Trophoblast cell (in vitro differentiated cells and primary cell): ENCODE data around the gene CIB4.
"Not testable (repeated sequence)": the region's sequence is repeated elsewhere in the genome, so short reads cannot be mapped to it uniquely, and the experiment has no call there.

Experiments
- DNase-seq, 2 donors: peaks; one replicate each; pipeline ENCODE4 v3.0.0-alpha.2; 2016
- H2AFZ ChIP-seq: 2 replicates; pipeline ENCODE4 v1.6.1; 2013; ENCODE audit warnings: low read length, moderate library complexity, mild to moderate bottlenecking; ENCODE audit not compliant: insufficient read depth, poor library complexity
- H2AK5ac ChIP-seq: 2 replicates; pipeline ENCODE4 v1.6.1; 2013; ENCODE audit warnings: mild to moderate bottlenecking, low read length
- H2BK120ac ChIP-seq: 2 replicates; pipeline ENCODE4 v1.6.1; 2013; ENCODE audit warnings: low read length, mild to moderate bottlenecking, moderate library complexity; ENCODE audit not compliant: insufficient read depth, poor library complexity
- H2BK12ac ChIP-seq: 2 replicates; pipeline ENCODE4 v1.6.1; 2013; ENCODE audit warnings: mild to moderate bottlenecking, low read length, moderate library complexity
- H2BK5ac ChIP-seq: 2 replicates; pipeline ENCODE4 v1.6.1; 2013; ENCODE audit warnings: low read length, low read depth, moderate library complexity, mild to moderate bottlenecking; ENCODE audit not compliant: poor library complexity
- H3K14ac ChIP-seq: 2 replicates; pipeline ENCODE4 v1.6.1; 2013; ENCODE audit warnings: mild to moderate bottlenecking, low read length
- H3K18ac ChIP-seq: 2 replicates; pipeline ENCODE4 v1.6.1; 2013; ENCODE audit warnings: mild to moderate bottlenecking, low read length
- H3K23ac ChIP-seq: 2 replicates; pipeline ENCODE4 v1.6.1; 2013; ENCODE audit warnings: low read length
- H3K27ac ChIP-seq: 2 replicates; pipeline ENCODE4 v1.5.1; 2013; ENCODE audit warnings: low read depth, mild to moderate bottlenecking, inconsistent platforms, low read length, moderate library complexity
- H3K27me3 ChIP-seq: 2 replicates; pipeline ENCODE4 v1.6.1; 2013; ENCODE audit warnings: inconsistent platforms, mild to moderate bottlenecking, low read length, moderate library complexity; ENCODE audit not compliant: insufficient read depth
- H3K36me3 ChIP-seq, 2 experiments: 1 replicate in 1 of 2; 2 replicates in 1 of 2; pipeline ENCODE4 v1.6.1; 2013; ENCODE audit warnings: low read length in 2 of 2, mild to moderate bottlenecking in 2 of 2, moderate library complexity in 1 of 2; ENCODE audit not compliant: insufficient read depth in 2 of 2, control insufficient read depth in 1 of 2
- H3K4ac ChIP-seq: 2 replicates; pipeline ENCODE4 v1.6.1; 2013; ENCODE audit warnings: low read depth, mild to moderate bottlenecking, low read length, moderate library complexity
- H3K4me1 ChIP-seq, 2 experiments: 1 replicate in 1 of 2; 2 replicates in 1 of 2; pipeline ENCODE4 v1.6.1; 2013; ENCODE audit warnings: low read length in 2 of 2, mild to moderate bottlenecking in 2 of 2, moderate library complexity in 1 of 2; ENCODE audit not compliant: insufficient read depth in 2 of 2, control insufficient read depth in 1 of 2
- H3K4me2 ChIP-seq: 2 replicates; pipeline ENCODE4 v1.6.1; 2013; ENCODE audit warnings: inconsistent platforms, mild to moderate bottlenecking, low read length, moderate library complexity
- H3K4me3 ChIP-seq: 2 replicates; pipeline ENCODE4 v1.5.1; 2013; ENCODE audit warnings: mild to moderate bottlenecking, low read depth, low read length, inconsistent platforms
- H3K79me1 ChIP-seq: one replicate; pipeline ENCODE4 v1.6.1; 2013; ENCODE audit warnings: low read length
- H3K79me2 ChIP-seq: 2 replicates; pipeline ENCODE4 v1.6.1; 2013; ENCODE audit warnings: low read length, mild to moderate bottlenecking; ENCODE audit not compliant: control insufficient read depth, insufficient read depth, poor library complexity
- H3K9ac ChIP-seq: 2 replicates; pipeline ENCODE4 v1.6.1; 2013; ENCODE audit warnings: mild to moderate bottlenecking, low read length
- H3K9me3 ChIP-seq: 2 replicates; pipeline ENCODE4 v1.6.1; 2013; ENCODE audit warnings: low read depth, mild to moderate bottlenecking, control low read depth, inconsistent platforms, low read length; ENCODE audit not compliant: insufficient read depth
- H4K12ac ChIP-seq: 2 replicates; pipeline ENCODE4 v1.6.1; 2013; ENCODE audit warnings: low read depth, mild to moderate bottlenecking, low read length, moderate library complexity
- H4K8ac ChIP-seq: 2 replicates; pipeline ENCODE4 v1.6.1; 2013; ENCODE audit warnings: low read depth, mild to moderate bottlenecking, low read length, moderate library complexity
- H4K91ac ChIP-seq: one replicate; pipeline ENCODE4 v1.6.1; 2013; ENCODE audit warnings: low read depth, mild to moderate bottlenecking, low read length, moderate library complexity
- WGBS: extraction: QIAGEN DNeasy Blood & Tissue Kit; methylation state at CpG from one replicate; pipeline ENCODE4 v1.1.7; 2013; ENCODE audit warnings: missing lambda C conversion rate; ENCODE audit not compliant: insufficient read length, insufficient coverage; ENCODE audit errors: extremely low coverage; 5-methylcytosine and 5-hydroxymethylcytosine counted together

CIB4 gene

DNA sequence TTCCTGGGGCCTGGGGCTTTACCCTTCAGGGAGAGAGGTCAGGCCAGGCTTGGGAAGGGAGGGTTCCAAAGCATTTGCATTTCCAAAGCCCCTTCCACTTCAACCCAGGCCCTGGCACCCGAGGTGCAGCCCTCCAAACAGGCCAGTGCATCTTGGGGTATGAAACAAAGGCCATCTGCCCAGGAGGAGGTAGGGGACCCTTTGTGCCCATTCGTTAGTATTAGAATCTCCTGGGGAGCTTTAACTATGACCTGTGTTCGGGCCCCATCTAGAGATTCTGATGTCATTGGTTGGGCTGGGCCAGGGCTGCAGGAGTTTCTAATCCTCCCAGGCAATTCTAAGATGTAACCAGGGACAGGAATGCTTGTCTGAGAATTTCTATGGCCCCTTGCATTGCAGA lies 73.6 kb downstream of the CIB4 start:
- H2AK5ac ChIP-seq: no peak overlapping the region
- H3K9ac ChIP-seq: no peak overlapping the region
- no peak overlapping the region for H2BK120ac ChIP-seq
- H3K79me2 ChIP-seq: no peaks in the 10 kb centered on the region
- no peaks in the 10 kb centered on the region for H3K9me3 ChIP-seq
- H3K4me2 ChIP-seq: no peak overlapping the region
- H3K36me3 ChIP-seq: no peaks in the 10 kb centered on the region
- H3K18ac ChIP-seq: no peak overlapping the region
- H3K27ac ChIP-seq: no peak overlapping the region
- no peak overlapping the region for H2BK12ac ChIP-seq
- H4K8ac ChIP-seq: no peak overlapping the region
- no CpG with 5 or more reads among the region's 3 CpGs for WGBS
- DNase-seq: no peak
- no peaks in the 10 kb centered on the region for H3K27me3 ChIP-seq
- H2BK5ac ChIP-seq: no peak overlapping the region
- no peak overlapping the region for H4K91ac ChIP-seq
- no peak overlapping the region for H2AFZ ChIP-seq
- H3K14ac ChIP-seq: no peak overlapping the region
- H4K12ac ChIP-seq: no peak overlapping the region
- H3K4me3 ChIP-seq: no peak overlapping the region
- no peak overlapping the region for H3K23ac ChIP-seq
- no peaks in the 10 kb centered on the region for H3K79me1 ChIP-seq
- H3K4ac ChIP-seq: no peak overlapping the region
- H3K4me1 ChIP-seq: no peaks in the 10 kb centered on the region

GRCh38 chr2:26566731-26567130 lies 74.4 kb downstream of the CIB4 start:
- H3K79me1 ChIP-seq, H2BK120ac ChIP-seq, H3K27ac ChIP-seq, H3K9ac ChIP-seq, H3K4me3 ChIP-seq, H2BK5ac ChIP-seq, H4K12ac ChIP-seq, H2AK5ac ChIP-seq, H3K79me2 ChIP-seq, H2AFZ ChIP-seq, H2BK12ac ChIP-seq, H3K27me3 ChIP-seq, H3K4me1 ChIP-seq, H4K91ac ChIP-seq, H3K4ac ChIP-seq, H3K36me3 ChIP-seq, H3K23ac ChIP-seq, H3K14ac ChIP-seq, H4K8ac ChIP-seq, DNase-seq, H3K9me3 ChIP-seq, H3K18ac ChIP-seq, H3K4me2 ChIP-seq: not testable (repeated sequence)
- no CpG with 5 or more reads among the region's 1 CpG for WGBS

GRCh38 chr2:26566081-26566375 lies 75.1 kb downstream of the CIB4 start:
- no CpG with 5 or more reads among the region's 6 CpGs for WGBS
- Histone ChIP-seq H3K9ac (no peak overlapping the region), H3K36me3 (no peaks in the 10 kb centered on the region), H3K79me1 (no peaks in the 10 kb centered on the region), H3K4ac (no peak overlapping the region), H4K91ac (no peak overlapping the region), H4K8ac (no peak overlapping the region), H3K9me3 (no peaks in the 10 kb centered on the region), H3K27me3 (no peaks in the 10 kb centered on the region), H3K18ac (no peak overlapping the region), H3K23ac (no peak overlapping the region), H3K4me2 (no peak overlapping the region), H2BK12ac (no peak overlapping the region), H4K12ac (no peak overlapping the region), H2AK5ac (no peak overlapping the region), H2BK5ac (no peak overlapping the region), H2BK120ac (no peak overlapping the region), H3K27ac (no peak overlapping the region), H3K4me3 (no peak overlapping the region), H3K79me2 (no peaks in the 10 kb centered on the region), H3K4me1 (no peaks in the 10 kb centered on the region), H3K14ac (no peak overlapping the region), H2AFZ (no peak overlapping the region)
- DNase-seq: no peak

GRCh38 chr2:26564121-26564644 lies 77.0 kb downstream of the CIB4 start:
- H3K23ac ChIP-seq: no peak overlapping the region
- no peak overlapping the region for H3K4me3 ChIP-seq
- H3K4me2 ChIP-seq: no peak overlapping the region
- no peak overlapping the region for H3K4ac ChIP-seq
- H2BK12ac ChIP-seq: no peak overlapping the region
- H2AFZ ChIP-seq: no peak overlapping the region
- no peak overlapping the region for H3K18ac ChIP-seq
- no peaks in the 10 kb centered on the region for H3K9me3 ChIP-seq
- H2BK5ac ChIP-seq: no peak overlapping the region
- no peak overlapping the region for H3K14ac ChIP-seq
- H4K8ac ChIP-seq: no peak overlapping the region
- no peak overlapping the region for H3K9ac ChIP-seq
- H3K27ac ChIP-seq: no peak overlapping the region
- no peak overlapping the region for H2BK120ac ChIP-seq
- H3K79me2 ChIP-seq: no peaks in the 10 kb centered on the region
- H2AK5ac ChIP-seq: no peak overlapping the region
- no peaks in the 10 kb centered on the region for H3K36me3 ChIP-seq
- no CpG with 5 or more reads among the region's 3 CpGs for WGBS
- H3K79me1 ChIP-seq: no peaks in the 10 kb centered on the region
- no peak overlapping the region for H4K12ac ChIP-seq
- no peaks in the 10 kb centered on the region for H3K4me1 ChIP-seq
- no peaks in the 10 kb centered on the region for H3K27me3 ChIP-seq
- no peak for DNase-seq
- no peak overlapping the region for H4K91ac ChIP-seq
